ENCODE results near the gene KDM4D. TPM values are rescaled to one million over a fixed set of nuclear protein-coding genes. Genes with fewer than 3 reads are reported as not detected.
"Not testable (repeated sequence)": the region's sequence is repeated elsewhere in the genome, so short reads cannot be mapped to it uniquely, and the experiment has no call there.

The KDM4D gene
- total RNA-seq, 3 donors from 2014 or later (not counting 1 experiment from before 2014, with no cell fraction given) = 0.14 to 0.32 TPM; not detected in 1

- Mint-ChIP-seq H3K4me1 (no peaks in the 10 kb centered on the region), H3K36me3 (no peaks in the 10 kb centered on the region), H3K9me3 (no peaks in the 10 kb centered on the region), H3K4me3 (no peak overlapping the region), H3K27ac (no peak overlapping the region), H3K27me3 (ENCODE audit: low read depth in 2 of 2) (peaks cover 11 to 28% of the 10 kb centered on the region in 2 donors)
- Histone ChIP-seq H3K9me3 (ENCODE audit: control insufficient read depth, insufficient read depth, low read length) (no peaks in the 10 kb centered on the region), H3K36me3 (ENCODE audit: control insufficient read depth, insufficient read depth, low read length) (no peaks in the 10 kb centered on the region), H3K27me3 (ENCODE audit: control insufficient read depth, insufficient read depth, low read length) (no peaks in the 10 kb centered on the region), H3K4me1 (ENCODE audit: control insufficient read depth, insufficient read depth, low read length) (no peaks in the 10 kb centered on the region), H3K27ac (ENCODE audit: low read length) (no peak overlapping the region), H3K4me3 (ENCODE audit: low read length) (no peak overlapping the region)
- intact Hi-C loops (cut with micrococcal nuclease) = no loop called here
- DNase-seq (no peak), ATAC-seq (no peak)
- 100% methylated on average over 2 of the region's 3 CpGs for WGBS (ENCODE audit: insufficient coverage)
- TF ChIP-seq, protein P1, sequence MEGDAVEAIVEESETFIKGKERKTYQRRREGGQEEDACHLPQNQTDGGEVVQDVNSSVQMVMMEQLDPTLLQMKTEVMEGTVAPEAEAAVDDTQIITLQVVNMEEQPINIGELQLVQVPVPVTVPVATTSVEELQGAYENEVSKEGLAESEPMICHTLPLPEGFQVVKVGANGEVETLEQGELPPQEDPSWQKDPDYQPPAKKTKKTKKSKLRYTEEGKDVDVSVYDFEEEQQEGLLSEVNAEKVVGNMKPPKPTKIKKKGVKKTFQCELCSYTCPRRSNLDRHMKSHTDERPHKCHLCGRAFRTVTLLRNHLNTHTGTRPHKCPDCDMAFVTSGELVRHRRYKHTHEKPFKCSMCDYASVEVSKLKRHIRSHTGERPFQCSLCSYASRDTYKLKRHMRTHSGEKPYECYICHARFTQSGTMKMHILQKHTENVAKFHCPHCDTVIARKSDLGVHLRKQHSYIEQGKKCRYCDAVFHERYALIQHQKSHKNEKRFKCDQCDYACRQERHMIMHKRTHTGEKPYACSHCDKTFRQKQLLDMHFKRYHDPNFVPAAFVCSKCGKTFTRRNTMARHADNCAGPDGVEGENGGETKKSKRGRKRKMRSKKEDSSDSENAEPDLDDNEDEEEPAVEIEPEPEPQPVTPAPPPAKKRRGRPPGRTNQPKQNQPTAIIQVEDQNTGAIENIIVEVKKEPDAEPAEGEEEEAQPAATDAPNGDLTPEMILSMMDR (IDR thresholded peaks at IDR 0.05) = no peak
Observed at GRCh38 chr11:95028357-95028756, 54.8 kb downstream of the KDM4D start.

GRCh38 chr11:95033051-95033450 lies 59.5 kb downstream of the KDM4D start:
- no peaks in the 10 kb centered on the region for H3K36me3 Mint-ChIP-seq
- no peak overlapping the region for H3K27ac Mint-ChIP-seq
- Histone ChIP-seq H3K9me3 (ENCODE audit: control insufficient read depth, insufficient read depth, low read length) (no peaks in the 10 kb centered on the region), H3K36me3 (ENCODE audit: control insufficient read depth, insufficient read depth, low read length) (no peaks in the 10 kb centered on the region), H3K27ac (ENCODE audit: low read length) (no peak overlapping the region), H3K4me3 (ENCODE audit: low read length) (no peak overlapping the region), H3K27me3 (ENCODE audit: control insufficient read depth, insufficient read depth, low read length) (peaks cover 9% of the 10 kb centered on the region), H3K4me1 (ENCODE audit: control insufficient read depth, insufficient read depth, low read length) (no peaks in the 10 kb centered on the region)
- 87% methylated on average over 1 of the region's 1 CpG for WGBS (ENCODE audit: insufficient coverage)
- DNase-seq (no peak), ATAC-seq (no peak)
- peaks cover 0 to 1% of the 10 kb centered on the region in 2 donors for H3K4me1 Mint-ChIP-seq
- peaks cover 29 to 45% of the 10 kb centered on the region in 2 donors for H3K27me3 Mint-ChIP-seq (ENCODE audit: low read depth in 2 of 2)
- H3K9me3 Mint-ChIP-seq = no peaks in the 10 kb centered on the region
- TF ChIP-seq, protein P1 (IDR thresholded peaks at IDR 0.05) = no peak
- no peak overlapping the region for H3K4me3 Mint-ChIP-seq
- intact Hi-C loops (cut with micrococcal nuclease) = no loop called here

- no peaks in the 10 kb centered on the region for H3K36me3 Mint-ChIP-seq
Observed at GRCh38 chr11:95035316-95035715, 61.8 kb downstream of the KDM4D start.

DNA sequence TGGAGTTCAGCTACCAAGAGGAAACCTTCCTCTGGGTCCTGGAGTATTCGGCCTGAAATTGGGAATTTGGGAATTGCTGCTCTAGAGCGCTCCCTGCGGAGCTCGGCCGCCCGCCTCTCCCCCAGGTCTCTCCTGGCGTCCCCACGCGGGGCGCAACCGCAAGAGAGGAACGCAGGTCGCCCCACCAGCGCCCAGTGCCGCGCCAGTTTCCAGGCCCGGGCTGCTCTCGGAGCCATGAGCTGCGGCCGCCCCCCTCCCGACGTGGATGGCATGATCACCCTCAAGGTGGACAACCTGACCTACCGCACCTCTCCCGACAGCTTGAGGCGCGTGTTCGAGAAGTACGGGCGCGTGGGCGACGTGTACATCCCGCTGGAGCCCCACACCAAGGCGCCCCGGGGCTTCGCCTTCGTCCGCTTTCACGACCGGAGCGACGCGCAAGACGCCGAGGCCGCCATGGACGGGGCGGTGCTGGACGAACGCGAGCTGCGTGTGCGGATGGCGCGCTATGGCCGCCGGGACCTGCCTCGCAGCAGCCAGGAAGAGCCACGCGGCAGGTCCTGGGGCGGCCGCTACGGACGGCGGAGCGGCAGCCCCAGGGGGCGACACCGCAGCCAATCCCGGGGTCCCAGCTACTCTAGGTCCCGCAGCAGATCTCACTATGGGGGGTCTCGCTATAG lies 64.0 kb downstream of the KDM4D start:
- DNase-seq (peak in 1 of 2 donors; percentile 33), ATAC-seq (peak; percentile 55 to 78 (median 73))
- H3K4me1 Mint-ChIP-seq; H3K27ac ChIP-seq (ENCODE audit: low read length); H3K27ac Mint-ChIP-seq; H3K4me1 ChIP-seq (ENCODE audit: control insufficient read depth, insufficient read depth, low read length); H3K4me3 ChIP-seq (ENCODE audit: low read length); H3K9me3 Mint-ChIP-seq; H3K36me3 ChIP-seq (ENCODE audit: control insufficient read depth, insufficient read depth, low read length); H3K4me3 Mint-ChIP-seq; H3K9me3 ChIP-seq (ENCODE audit: control insufficient read depth, insufficient read depth, low read length); H3K36me3 Mint-ChIP-seq; intact Hi-C loops (cut with micrococcal nuclease): not testable (repeated sequence)
- peaks cover 15% of the 10 kb centered on the region for H3K27me3 ChIP-seq (ENCODE audit: control insufficient read depth, insufficient read depth, low read length)
- peaks cover 31 to 60% of the 10 kb centered on the region in 2 donors for H3K27me3 Mint-ChIP-seq (ENCODE audit: low read depth in 2 of 2)
- 32% methylated on average over 71 of the region's 71 CpGs for WGBS (ENCODE audit: insufficient coverage)

More at GRCh38 chr11:95035316-95035715, 61.8 kb downstream of the KDM4D start:
- Mint-ChIP-seq H3K27me3 (ENCODE audit: low read depth in 2 of 2) (peaks cover 31 to 52% of the 10 kb centered on the region in 2 donors), H3K4me1 (peaks cover 0 to 5% of the 10 kb centered on the region in 2 donors), H3K4me3 (no peak overlapping the region), H3K9me3 (no peaks in the 10 kb centered on the region), H3K27ac (no peak overlapping the region)
- H3K27ac ChIP-seq (ENCODE audit: low read length) = no peak overlapping the region
- intact Hi-C loops (cut with micrococcal nuclease) = no loop called here
- no peaks in the 10 kb centered on the region for H3K9me3 ChIP-seq (ENCODE audit: control insufficient read depth, insufficient read depth, low read length)
- 77% methylated on average over 2 of the region's 2 CpGs for WGBS (ENCODE audit: insufficient coverage)
- DNase-seq = no peak
- no peaks in the 10 kb centered on the region for H3K4me1 ChIP-seq (ENCODE audit: control insufficient read depth, insufficient read depth, low read length)
- H3K36me3 ChIP-seq (ENCODE audit: control insufficient read depth, insufficient read depth, low read length) = no peaks in the 10 kb centered on the region
- no peak overlapping the region for H3K4me3 ChIP-seq (ENCODE audit: low read length)
- ATAC-seq = no peak
- TF ChIP-seq, protein P1 (IDR thresholded peaks at IDR 0.05) = no peak
- peaks cover 12% of the 10 kb centered on the region for H3K27me3 ChIP-seq (ENCODE audit: control insufficient read depth, insufficient read depth, low read length)
